Neural cell (in vitro differentiated cells): ENCODE results near the gene GALNT2. TPM values are rescaled to one million over a fixed set of nuclear protein-coding genes. Genes with fewer than 3 reads are reported as not detected.

Source experiments
- H2AFZ ChIP-seq: fragments of 200-600, 300-800 bp; sonication (generic), shearing (Covaris generic); 2 replicates; pipeline ENCODE4 v1.6.0; 2014; ENCODE audit warnings: low read depth, mild to moderate bottlenecking, antibody characterized with exemption, low read length, moderate library complexity
- H3F3A ChIP-seq: fragments of 200-600 bp; shearing (Covaris generic); 2 replicates; pipeline ENCODE4 v1.6.1; 2016; ENCODE audit warnings: mild to moderate bottlenecking, moderate library complexity, mixed read lengths, antibody characterized with exemption, low read length; ENCODE audit not compliant: insufficient read depth, poor library complexity, severe bottlenecking
- H3K27ac ChIP-seq: fragments of 200-600, 300-800 bp; sonication (generic), shearing (Covaris generic); 2 replicates; pipeline ENCODE4 v1.5.1; 2014; ENCODE audit warnings: mild to moderate bottlenecking, low read length, moderate library complexity
- H3K27me3 ChIP-seq: fragments of 300-800, 200-600 bp; sonication (generic), shearing (Covaris generic); 2 replicates; pipeline ENCODE4 v1.6.0; 2014; ENCODE audit warnings: mild to moderate bottlenecking, low read depth, low read length, moderate library complexity; ENCODE audit not compliant: insufficient read depth
- H3K36me3 ChIP-seq: fragments of 300-800, 200-600 bp; sonication (generic), shearing (Covaris generic); 2 replicates; pipeline ENCODE4 v1.5.1; 2014; ENCODE audit warnings: mild to moderate bottlenecking, antibody characterized with exemption, low read length, moderate library complexity; ENCODE audit not compliant: insufficient read depth
- H3K4me2 ChIP-seq: fragments of 300-800, 200-600 bp; sonication (generic), shearing (Covaris generic); 2 replicates; pipeline ENCODE4 v1.6.0; 2014; ENCODE audit warnings: mild to moderate bottlenecking, low read length
- H3K4me3 ChIP-seq: fragments of 300-800, 200-600 bp; sonication (generic), shearing (Covaris generic); 2 replicates; pipeline ENCODE4 v1.5.1; 2014; ENCODE audit warnings: mild to moderate bottlenecking, low read length, moderate library complexity
- H3K79me2 ChIP-seq: fragments of 200-600 bp; shearing (Covaris generic); replicated peaks from 2 replicates; pipeline ENCODE4 v1.6.0; 2014; ENCODE audit warnings: mild to moderate bottlenecking, low read length, moderate library complexity; ENCODE audit not compliant: insufficient read depth
- H3K9ac ChIP-seq: fragments of 300-800, 200-600 bp; sonication (generic), shearing (Covaris generic); 2 replicates; pipeline ENCODE4 v1.6.1; 2016; ENCODE audit warnings: mild to moderate bottlenecking, low read length, mixed read lengths
- H3K9me2 ChIP-seq: fragments of 200-600 bp; shearing (Covaris generic); 2 replicates; pipeline ENCODE4 v1.6.1; 2016; ENCODE audit warnings: mild to moderate bottlenecking, low read length, mixed read lengths; ENCODE audit not compliant: insufficient read depth
- H3K9me3 ChIP-seq: fragments of 200-600, 300-800 bp; sonication (generic), shearing (Covaris generic); 2 replicates; pipeline ENCODE4 v1.6.1; 2016; ENCODE audit warnings: mild to moderate bottlenecking, mixed run types, low read length, moderate library complexity, mixed read lengths
- H4K20me1 ChIP-seq: fragments of 200-600 bp; shearing (Covaris generic); 2 replicates; pipeline ENCODE4 v1.6.1; 2016; ENCODE audit warnings: mild to moderate bottlenecking, mixed run types; ENCODE audit not compliant: insufficient read depth
- EP300 ChIP-seq: fragments of 450-650 bp; conservative IDR thresholded peaks from 2 replicates; pipeline ENCODE4 v1.6.1; 2014; ENCODE audit warnings: antibody characterized with exemption, mild to moderate bottlenecking, moderate library complexity; ENCODE audit not compliant: poor library complexity, severe bottlenecking
- EZH2 ChIP-seq: fragments of 200-600, 300-800 bp; shearing (Covaris generic), sonication (generic); IDR thresholded peaks from 2 replicates; pipeline ENCODE4 v1.6.1; 2014; ENCODE audit warnings: antibody characterized with exemption, low read length, borderline replicate concordance, mild to moderate bottlenecking; ENCODE audit not compliant: insufficient read depth, poor library complexity, severe bottlenecking
- MXI1 ChIP-seq: fragments of 450-650 bp; conservative IDR thresholded peaks from 2 replicates; pipeline ENCODE4 v1.6.1; 2014; ENCODE audit warnings: antibody characterized with exemption, mild to moderate bottlenecking; ENCODE audit not compliant: poor library complexity, severe bottlenecking
- POLR2AphosphoS5 ChIP-seq: IDR thresholded peaks from 2 replicates; pipeline ENCODE4 v1.6.1; 2012
- RAD21 ChIP-seq: fragments of 450-650 bp; conservative IDR thresholded peaks from 2 replicates; pipeline ENCODE4 v1.6.1; 2014; ENCODE audit warnings: antibody characterized with exemption, mild to moderate bottlenecking, moderate library complexity
- SMC3 ChIP-seq: fragments of 450-650 bp; conservative IDR thresholded peaks from 2 replicates; pipeline ENCODE4 v1.6.1; 2014; ENCODE audit warnings: antibody characterized with exemption, mild to moderate bottlenecking, moderate library complexity; ENCODE audit not compliant: poor library complexity
- TAF1 ChIP-seq: IDR thresholded peaks from 2 replicates; pipeline ENCODE4 v1.6.1; 2012; ENCODE audit warnings: low read depth
- polyA plus RNA-seq: library from polyadenylated mRNA; depleted of rRNA; stranded (reverse); fragments of >200 nt; gene quantifications from 2 replicates; pipeline ENCODE4 v1.2.3, GENCODE V29; 2014
- TF ChIP-seq, protein P1 (sequence below): fragments of 450-650 bp; IDR thresholded peaks from 2 replicates; pipeline ENCODE4 v1.5.1; 2014; ENCODE audit warnings: antibody characterized with exemption, mild to moderate bottlenecking, moderate library complexity; ENCODE audit not compliant: poor library complexity, severe bottlenecking
- TF ChIP-seq, protein P2 (sequence below): IDR thresholded peaks from 2 replicates; pipeline ENCODE4 v1.6.1; 2012; ENCODE audit warnings: borderline replicate concordance

Gene GALNT2
- polyA plus RNA-seq, 1 donor from 2014 or later = 38.8 TPM

DNA sequence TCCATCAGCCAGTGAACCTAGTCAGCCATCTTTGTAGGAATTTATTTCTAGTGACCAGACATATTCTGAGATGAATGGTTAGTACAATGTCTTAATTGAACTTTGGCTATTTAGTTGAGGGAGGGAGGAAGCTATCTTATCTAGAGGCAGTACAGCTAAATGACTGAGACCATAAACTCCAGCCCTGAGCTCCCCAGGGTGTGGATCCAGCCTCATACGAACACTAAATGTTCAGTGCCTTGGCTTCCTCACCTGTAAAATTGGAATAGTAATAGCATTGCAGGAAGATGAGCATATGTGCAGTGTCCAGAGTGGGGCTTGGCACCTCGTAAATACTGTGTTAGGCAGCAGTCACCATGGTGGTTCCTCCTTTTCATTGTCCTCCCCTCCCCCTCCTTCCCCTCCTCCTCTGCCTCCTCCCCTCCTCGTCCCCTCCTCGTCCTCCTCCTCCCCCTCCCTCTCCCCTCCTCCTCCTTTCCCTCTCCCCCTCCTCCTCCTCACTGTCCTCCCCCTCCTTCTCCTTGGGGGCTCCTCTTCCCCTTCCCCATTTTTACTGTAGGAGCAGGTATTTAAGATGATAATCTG lies 108.2 kb downstream of the GALNT2 start:
- H3K36me3 ChIP-seq = no peaks in the 10 kb centered on the region
- no peaks in the 10 kb centered on the region for H4K20me1 ChIP-seq
- H2AFZ ChIP-seq = no peak overlapping the region
- H3K27me3 ChIP-seq = no peaks in the 10 kb centered on the region
- H3K27ac ChIP-seq = no peak overlapping the region
- no peak overlapping the region for H3K4me2 ChIP-seq
- H3F3A ChIP-seq = no peaks in the 10 kb centered on the region
- no peaks in the 10 kb centered on the region for H3K9me3 ChIP-seq
- no peaks in the 10 kb centered on the region for H3K9me2 ChIP-seq
- no peak overlapping the region for H3K9ac ChIP-seq
- H3K79me2 ChIP-seq = no peaks in the 10 kb centered on the region
- no peak for TF ChIP-seq MXI1
- TF ChIP-seq EZH2 = no peak
- no peak for TF ChIP-seq TAF1
- TF ChIP-seq POLR2AphosphoS5 = no peak
- TF ChIP-seq RAD21 = no peak
- TF ChIP-seq SMC3 = no peak
- TF ChIP-seq, protein P1, sequence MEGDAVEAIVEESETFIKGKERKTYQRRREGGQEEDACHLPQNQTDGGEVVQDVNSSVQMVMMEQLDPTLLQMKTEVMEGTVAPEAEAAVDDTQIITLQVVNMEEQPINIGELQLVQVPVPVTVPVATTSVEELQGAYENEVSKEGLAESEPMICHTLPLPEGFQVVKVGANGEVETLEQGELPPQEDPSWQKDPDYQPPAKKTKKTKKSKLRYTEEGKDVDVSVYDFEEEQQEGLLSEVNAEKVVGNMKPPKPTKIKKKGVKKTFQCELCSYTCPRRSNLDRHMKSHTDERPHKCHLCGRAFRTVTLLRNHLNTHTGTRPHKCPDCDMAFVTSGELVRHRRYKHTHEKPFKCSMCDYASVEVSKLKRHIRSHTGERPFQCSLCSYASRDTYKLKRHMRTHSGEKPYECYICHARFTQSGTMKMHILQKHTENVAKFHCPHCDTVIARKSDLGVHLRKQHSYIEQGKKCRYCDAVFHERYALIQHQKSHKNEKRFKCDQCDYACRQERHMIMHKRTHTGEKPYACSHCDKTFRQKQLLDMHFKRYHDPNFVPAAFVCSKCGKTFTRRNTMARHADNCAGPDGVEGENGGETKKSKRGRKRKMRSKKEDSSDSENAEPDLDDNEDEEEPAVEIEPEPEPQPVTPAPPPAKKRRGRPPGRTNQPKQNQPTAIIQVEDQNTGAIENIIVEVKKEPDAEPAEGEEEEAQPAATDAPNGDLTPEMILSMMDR = no peak
- no peak overlapping the region for H3K4me3 ChIP-seq

DNA sequence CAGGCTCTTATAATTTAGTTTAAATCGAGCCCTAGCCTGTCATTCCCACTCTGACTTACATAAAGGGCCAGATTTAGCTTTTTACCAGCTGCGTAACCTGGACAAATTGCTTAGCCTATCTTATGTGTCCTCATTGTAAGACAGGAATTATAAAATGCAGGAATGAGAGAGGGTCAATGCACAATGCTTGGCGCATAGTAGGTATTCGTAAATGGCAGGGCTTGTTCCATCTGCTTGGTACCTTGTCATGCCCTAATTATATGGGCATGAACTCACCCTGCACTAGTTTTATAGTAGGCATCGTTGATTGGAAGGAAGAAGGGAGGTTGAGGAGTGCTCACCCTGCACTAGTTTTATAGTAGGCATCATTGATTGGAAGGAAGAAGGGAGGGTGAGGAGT lies 108.8 kb downstream of the GALNT2 start:
- H2AFZ ChIP-seq = no peak overlapping the region
- H3K79me2 ChIP-seq = no peaks in the 10 kb centered on the region
- H3K4me2 ChIP-seq = no peak overlapping the region
- no peaks in the 10 kb centered on the region for H3F3A ChIP-seq
- H3K36me3 ChIP-seq = no peaks in the 10 kb centered on the region
- H3K9ac ChIP-seq = no peak overlapping the region
- H3K9me2 ChIP-seq = no peaks in the 10 kb centered on the region
- no peaks in the 10 kb centered on the region for H4K20me1 ChIP-seq
- TF ChIP-seq RAD21 (no peak), POLR2AphosphoS5 (no peak), SMC3 (no peak), EP300 (no peak), TAF1 (no peak), EZH2 (no peak), MXI1 (no peak)
- TF ChIP-seq, protein P2, sequence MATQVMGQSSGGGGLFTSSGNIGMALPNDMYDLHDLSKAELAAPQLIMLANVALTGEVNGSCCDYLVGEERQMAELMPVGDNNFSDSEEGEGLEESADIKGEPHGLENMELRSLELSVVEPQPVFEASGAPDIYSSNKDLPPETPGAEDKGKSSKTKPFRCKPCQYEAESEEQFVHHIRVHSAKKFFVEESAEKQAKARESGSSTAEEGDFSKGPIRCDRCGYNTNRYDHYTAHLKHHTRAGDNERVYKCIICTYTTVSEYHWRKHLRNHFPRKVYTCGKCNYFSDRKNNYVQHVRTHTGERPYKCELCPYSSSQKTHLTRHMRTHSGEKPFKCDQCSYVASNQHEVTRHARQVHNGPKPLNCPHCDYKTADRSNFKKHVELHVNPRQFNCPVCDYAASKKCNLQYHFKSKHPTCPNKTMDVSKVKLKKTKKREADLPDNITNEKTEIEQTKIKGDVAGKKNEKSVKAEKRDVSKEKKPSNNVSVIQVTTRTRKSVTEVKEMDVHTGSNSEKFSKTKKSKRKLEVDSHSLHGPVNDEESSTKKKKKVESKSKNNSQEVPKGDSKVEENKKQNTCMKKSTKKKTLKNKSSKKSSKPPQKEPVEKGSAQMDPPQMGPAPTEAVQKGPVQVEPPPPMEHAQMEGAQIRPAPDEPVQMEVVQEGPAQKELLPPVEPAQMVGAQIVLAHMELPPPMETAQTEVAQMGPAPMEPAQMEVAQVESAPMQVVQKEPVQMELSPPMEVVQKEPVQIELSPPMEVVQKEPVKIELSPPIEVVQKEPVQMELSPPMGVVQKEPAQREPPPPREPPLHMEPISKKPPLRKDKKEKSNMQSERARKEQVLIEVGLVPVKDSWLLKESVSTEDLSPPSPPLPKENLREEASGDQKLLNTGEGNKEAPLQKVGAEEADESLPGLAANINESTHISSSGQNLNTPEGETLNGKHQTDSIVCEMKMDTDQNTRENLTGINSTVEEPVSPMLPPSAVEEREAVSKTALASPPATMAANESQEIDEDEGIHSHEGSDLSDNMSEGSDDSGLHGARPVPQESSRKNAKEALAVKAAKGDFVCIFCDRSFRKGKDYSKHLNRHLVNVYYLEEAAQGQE = no peak
- TF ChIP-seq, protein P1 = no peak
- no peaks in the 10 kb centered on the region for H3K27me3 ChIP-seq
- no peak overlapping the region for H3K27ac ChIP-seq
- no peaks in the 10 kb centered on the region for H3K9me3 ChIP-seq
- H3K4me3 ChIP-seq = no peak overlapping the region
